ENCODE data around the gene NKAIN1.
"Not testable (repeated sequence)": the region's sequence is repeated elsewhere in the genome, so short reads cannot be mapped to it uniquely, and the experiment has no call there.

NKAIN1 gene

DNA sequence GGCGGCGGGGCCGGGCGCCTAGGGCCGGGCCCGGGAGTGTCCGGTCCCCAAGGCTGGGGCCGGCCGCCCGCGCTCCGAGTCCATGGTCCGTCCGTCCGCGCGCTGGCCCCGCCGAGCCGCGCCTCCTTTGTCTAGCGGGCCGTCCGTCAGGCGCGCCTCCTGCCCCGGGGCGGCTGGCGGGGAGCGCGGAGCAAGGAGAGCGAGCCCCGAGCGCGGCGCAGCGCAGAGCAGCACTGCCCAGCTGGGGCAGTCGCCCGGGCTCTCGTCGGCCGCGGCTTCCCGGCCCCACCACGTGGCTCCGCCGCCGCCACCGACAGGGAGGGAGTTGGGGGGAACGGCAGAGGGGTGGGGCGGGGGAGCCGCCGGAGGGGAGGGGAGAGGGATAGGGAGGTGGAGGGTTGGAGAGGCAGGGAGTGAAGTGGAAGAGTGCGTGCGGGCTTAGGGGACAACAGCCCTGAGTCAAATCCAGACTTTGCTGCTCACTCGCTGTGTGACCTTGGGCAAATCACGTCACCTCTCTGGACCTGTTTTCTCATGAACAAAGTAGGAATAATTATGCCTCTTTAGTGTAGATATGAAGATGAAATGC lies at the start of gene NKAIN1:
TSS of gene NKAIN1 (minus strand) at position 235 of the 589 bp plus-strand sequence. CDS start 340 bp downstream, outside the sequence.
- no peak for DNase-seq (ENCODE audit: low read depth, low spot score)

DNA sequence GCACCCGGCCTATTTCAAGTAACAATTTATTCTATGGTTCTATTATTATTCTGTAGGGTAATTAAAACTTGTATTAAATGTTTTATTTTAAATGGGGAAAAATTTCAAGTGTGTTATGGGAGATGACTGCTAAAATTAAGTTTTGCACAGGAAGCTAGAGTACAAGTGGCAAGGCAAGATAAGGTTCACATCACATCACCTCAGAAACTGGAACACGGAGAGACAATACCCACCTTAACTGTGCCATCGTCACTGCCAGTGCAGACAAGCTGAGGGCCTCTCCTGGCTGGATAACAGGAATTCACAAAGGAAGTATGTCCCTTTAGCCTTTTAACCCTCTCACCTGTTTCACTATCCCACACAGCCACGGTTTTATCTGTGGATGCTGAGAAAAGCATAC lies 49.3 kb upstream of the NKAIN1 start:
- DNase-seq (ENCODE audit: low read depth, low spot score), result no peak

DNA sequence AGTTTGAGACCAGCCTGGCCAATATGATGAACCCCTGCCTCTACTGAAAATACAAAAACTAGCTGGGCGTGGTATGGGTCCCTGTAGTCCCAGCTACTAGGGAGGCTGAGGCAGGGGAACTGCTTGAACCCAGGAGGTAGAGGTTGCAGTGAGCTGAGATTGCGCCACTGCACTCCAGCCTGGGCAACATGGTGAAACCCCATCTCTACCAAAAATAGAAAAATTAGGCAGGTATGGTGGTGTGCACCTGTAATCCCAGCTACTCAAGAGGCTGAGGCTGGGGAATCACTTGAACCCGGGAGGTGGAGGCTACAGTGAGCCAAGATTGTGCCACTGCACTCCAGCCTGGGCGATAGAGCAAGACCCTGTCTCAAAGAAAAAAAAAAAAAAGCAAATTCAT lies 48.1 kb upstream of the NKAIN1 start:
- not testable (repeated sequence) for DNase-seq (ENCODE audit: low read depth, low spot score)

DNA sequence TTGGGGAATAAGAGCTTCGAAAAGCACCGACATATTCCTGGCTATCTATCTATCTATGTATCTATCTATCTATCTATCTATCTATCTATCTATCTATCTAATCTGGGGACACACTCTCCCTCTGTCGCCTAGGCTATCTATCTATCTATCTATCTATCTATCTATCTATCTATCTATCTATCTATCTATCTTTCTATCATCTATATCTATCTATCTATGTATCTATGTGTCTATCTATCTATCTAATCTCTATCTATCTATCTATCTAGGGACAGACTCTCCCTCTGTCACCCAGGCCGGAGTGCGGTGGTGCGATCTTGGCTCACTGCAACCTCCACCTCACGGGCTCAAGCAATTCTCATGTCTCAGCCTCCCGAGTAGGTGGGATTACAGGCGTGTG lies 42.7 kb upstream of the NKAIN1 start:
- DNase-seq (ENCODE audit: low read depth, low spot score), result not testable (repeated sequence)

DNA sequence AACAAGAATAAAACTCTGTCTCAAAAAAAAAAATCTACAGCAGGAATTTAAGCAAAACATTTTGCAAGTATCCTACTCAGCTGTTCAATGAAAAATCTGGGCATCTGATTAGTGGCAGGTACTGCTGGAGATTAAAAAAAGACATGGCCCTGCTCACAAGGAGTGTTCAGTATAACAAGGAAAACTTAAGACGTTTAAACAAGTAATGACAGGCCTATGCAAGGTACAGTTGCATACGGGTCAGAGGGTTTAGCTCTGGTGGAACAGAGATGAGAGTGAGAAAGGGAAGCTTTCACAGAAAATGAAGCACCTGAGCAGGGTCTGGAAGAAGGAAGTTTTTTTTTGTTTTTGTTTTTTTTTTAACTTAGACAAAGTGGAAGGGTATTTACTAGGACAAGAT lies 33.9 kb upstream of the NKAIN1 start:
- DNase-seq (ENCODE audit: low read depth, low spot score), result no peak

DNA sequence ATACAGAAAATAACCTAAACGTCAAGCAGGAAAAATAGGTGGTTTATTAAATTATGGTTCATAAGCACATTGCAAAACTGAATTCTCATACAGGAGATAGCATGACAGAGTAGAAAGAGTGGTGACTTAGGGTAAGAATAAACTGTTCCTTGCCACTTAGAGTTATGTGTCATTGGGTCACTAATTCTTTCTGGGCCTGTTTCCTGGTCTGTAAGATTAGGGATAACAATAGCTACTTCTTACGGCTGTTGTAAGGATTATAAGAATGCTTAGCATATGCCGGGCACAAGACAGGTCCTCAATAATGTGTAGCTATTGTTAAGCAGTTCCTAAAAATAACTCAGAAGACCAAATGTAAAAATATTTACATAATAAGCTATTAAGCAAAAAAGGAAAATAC lies 32.7 kb upstream of the NKAIN1 start:
- no peak for DNase-seq (ENCODE audit: low read depth, low spot score)

DNA sequence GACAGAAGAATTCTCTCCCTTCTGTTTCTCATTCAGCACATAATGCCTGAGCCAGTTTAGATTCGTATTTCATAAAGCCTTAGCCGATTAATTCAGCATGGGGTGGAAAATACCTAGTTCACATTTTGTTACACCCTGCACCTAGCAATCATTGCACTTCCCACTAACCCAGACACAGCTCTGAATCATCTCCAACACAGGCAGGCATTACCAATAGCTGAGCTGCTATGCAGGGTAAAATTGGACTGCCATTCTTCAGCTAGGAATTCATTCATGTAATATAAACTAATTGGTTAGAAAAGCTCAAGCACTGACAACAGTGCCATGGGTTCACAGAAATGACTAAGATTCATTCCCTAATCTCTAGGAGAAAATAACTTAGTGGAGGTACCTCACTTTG lies 26.9 kb upstream of the NKAIN1 start:
- no peak for DNase-seq (ENCODE audit: low read depth, low spot score)

DNA sequence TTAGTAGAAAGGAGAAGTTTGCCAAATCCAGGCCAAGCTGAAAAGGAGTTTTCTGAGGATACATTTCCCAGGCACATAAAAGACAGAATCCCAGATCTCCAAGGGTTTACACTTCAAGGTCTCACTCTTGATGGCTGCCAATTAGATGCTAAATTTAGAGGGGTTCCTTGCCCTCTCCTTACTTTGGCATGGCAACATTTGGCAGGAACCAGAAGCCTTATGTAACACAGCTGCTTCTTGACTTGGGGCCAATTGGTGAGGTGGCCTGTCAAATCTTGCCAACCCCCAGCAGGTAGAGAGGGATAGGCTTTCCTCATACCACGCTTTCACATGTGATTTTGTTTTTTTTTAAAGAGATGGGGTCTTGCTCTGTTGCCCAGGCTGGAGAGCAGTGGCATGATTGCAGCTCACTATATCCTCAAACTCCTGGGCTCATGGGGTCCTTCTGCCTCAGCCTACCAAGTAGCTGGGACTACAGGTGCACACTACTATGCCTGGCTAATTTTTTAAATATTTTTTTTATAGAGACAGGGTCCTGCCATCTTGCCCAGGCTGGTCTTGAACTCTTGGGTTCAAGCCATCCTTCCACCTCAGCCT lies 25.2 kb upstream of the NKAIN1 start:
- DNase-seq (ENCODE audit: low read depth, low spot score), result no peak

DNA sequence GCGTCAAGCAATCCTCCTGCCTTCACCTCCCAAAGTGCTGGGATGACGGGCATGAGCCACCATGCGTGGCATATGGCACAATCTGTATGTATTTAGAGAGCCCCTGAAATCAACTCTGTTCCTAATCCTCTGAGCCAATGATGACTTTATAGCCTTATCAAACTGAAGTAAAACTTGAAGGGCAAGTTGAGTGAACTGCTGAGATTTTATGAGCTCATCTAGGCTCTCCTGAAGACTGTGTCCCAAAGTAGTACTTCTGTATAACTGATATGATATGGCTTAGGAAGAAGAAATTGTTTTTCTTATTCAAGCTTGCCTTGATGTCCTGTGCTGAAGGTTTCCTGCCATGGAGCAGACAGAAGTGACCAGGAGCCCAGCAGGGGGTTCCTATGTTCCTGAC lies 23.7 kb upstream of the NKAIN1 start:
- no peak for DNase-seq (ENCODE audit: low read depth, low spot score)

DNA sequence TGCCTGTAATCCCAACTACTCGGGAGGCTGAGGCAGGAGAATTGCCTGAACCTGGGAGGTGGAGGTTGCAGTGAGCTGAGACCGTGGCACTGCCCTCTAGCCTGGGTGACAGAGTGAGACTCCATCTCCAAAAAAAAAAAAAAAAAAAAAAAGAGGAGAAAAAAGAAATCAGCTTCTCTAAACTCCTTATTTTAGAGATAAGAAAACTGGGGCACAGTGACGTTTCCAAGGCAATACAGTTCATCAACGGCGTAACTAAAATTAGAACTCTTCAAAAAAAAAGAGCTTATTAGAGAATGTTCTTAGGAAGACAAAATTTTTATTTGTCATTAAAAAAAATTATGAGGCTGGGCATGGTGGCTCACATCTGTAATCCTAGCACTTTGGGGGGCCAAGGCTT lies 22.7 kb upstream of the NKAIN1 start:
- not testable (repeated sequence) for DNase-seq (ENCODE audit: low read depth, low spot score)

DNA sequence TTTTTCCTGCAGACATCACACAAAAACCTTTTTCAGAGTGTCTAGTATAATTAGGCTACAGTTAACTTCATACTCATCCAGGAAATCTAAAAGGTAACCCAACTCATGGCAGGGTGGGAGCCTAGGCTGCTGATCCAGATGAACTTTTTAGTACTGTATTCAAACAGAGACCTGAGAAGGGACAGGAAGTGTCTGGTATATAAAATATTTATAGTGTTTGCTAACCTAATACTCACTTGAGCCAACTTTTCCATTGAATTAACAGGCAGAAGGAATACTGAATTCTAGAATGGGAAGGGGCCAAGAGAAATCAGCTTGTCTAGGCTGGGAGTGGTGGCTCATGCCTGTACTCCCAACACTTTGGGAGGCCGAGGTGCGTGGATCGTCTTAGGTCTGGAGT lies 22.2 kb upstream of the NKAIN1 start:
- DNase-seq (ENCODE audit: low read depth, low spot score), result no peak

DNA sequence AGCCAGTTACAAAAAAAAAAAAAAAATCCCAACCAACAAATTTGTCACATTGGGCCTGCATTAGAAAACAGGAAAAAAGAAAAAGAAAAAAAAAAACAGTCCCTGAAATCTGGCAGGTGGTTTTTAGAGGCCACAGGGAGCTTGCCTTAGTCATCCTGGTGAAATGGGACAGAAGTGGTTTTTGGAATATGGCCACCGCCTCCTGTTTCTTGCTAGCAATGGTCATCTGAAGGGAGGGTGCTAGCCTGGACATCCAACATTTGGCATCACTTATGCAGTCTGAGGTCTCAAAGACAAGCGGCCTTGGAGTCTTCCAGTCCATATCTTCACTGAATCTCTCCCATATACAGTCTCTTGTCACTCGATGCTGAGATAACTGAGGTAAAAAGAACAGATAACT lies 20.1 kb upstream of the NKAIN1 start:
- DNase-seq (ENCODE audit: low read depth, low spot score), result no peak

DNA sequence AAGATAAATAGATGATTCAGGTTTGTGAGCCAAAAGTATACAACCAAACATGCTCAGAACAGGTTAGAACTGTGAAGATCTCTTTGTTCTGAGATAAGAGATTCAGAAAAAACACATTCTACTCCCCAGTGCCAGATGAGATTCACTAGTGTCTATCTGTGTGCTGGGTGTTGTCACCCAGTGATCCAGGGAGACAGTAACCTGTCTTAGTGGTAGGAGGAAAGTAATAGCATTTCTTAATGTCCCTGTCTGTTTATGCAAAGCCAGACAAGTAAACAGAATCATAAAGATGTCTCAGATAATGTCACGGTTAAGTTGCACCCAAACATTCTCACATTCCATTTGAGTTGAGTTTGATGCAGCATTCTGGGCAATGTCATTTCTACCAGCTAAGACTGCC lies 18.9 kb upstream of the NKAIN1 start:
- no peak for DNase-seq (ENCODE audit: low read depth, low spot score)

DNA sequence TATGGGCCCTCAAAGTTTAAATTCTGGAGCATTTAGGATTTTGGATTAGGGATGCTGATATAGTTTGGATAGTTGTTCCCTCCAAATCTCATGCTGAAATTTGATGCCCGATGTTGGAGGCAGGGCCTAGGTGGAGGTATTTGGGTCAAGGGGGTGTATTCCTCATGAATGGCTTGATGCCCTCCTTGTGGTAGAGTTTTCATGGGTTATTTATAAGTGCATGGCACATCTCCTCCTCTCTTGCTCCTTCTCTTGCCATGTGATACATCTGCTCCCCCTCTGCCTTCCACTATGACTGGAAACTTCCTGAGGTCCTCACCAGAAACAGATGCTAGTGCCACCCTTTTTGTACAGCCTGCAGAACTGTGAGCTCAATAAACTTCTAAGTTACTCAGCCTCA lies 17.5 kb upstream of the NKAIN1 start:
- DNase-seq (ENCODE audit: low read depth, low spot score), result no peak

DNA sequence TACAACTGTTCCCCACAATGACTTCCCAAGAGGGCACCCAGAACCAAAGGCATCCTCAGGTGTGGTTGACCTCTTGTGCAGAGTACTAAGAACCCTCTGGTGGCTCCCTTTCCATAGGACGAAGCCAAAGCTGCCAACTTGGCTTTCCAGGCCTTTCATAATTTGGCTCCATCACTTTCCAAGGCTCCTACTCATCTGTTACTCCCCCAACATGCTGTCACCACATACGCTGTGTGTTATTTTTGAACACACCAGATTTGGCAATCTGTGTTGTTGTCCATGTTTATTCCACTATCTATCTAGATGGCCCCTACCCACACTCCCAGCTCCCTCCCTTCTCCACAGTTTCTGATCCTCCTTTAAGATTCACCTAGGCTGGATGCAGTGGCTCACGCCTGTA lies 10.2 kb upstream of the NKAIN1 start:
- DNase-seq (ENCODE audit: low read depth, low spot score), result no peak

DNA sequence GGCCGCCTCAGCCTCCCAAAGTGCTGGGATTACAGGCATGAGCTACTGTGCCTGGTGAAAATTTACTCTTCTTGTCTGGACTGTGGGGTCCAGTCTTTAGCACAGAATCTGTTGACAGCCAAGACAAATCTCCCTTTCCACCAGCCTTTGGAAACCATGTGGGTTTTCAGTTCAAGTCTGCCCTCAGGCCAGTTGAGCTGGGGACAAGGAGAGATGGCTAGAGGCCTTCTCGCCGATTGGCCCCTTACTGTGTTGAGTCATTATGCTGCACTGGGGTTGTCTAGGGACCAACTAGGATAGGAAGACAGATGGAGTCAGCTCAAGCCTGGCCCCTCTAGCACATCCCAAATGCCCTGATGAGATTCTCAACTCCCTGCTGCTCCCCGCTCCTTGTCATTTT lies 8.6 kb upstream of the NKAIN1 start:
- DNase-seq (ENCODE audit: low read depth, low spot score), result no peak

DNA sequence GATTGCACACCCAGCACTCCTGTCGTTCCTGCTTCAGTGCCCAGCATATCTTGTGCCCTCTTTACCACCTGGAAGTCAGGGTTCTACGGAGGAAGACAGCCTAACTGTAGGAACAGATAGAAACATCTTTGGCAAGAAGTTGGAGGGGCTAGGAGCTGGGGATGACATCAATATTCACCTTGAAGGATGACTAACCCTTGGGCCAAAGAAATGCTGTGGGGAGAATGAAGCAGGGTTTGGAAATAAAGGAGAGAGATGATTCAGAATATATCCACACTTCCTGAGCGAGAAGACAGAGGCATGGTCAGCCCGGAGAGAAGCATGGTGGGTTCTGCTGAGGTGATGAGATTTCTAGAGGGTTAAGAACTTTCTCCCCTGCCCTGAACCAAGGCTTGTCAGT lies 4.6 kb upstream of the NKAIN1 start:
- no peak for DNase-seq (ENCODE audit: low read depth, low spot score)

DNA sequence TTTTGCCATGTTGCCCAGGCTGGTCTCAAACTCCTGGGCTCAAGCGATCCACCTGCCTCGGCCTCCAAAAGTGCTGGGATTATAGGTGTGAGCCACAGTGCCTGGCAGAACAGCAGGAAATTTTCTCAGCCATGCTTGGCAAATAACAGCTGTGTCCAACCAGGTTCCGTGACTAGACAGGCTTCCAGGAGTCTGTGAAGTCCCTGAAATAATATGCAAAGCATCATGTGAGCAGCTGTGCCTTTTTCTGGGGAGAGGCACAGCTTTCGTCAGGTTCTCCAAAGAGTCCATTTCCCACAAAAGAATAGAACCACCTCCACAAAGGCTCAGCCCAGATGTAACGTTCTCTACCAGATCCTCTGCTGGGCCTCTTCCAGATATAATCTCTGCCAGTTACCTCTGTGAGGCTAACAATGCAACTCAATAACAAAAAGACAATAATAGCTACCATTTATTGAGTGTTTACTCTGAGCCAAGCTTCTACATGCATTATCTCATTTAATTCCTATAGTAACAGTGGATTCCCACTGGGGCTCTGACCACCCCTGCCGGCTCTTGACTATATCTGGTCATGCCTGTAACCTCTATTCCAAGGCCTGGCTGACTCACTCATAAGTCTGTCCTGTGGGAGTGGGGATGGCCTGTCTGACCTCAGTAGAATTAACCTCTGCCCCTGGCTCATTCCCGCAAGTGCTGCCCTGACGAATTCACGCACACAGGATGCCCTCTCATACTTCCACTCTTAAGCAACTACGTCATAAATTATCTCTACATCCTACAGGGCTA lies 4.0 kb upstream of the NKAIN1 start:
- no peak for DNase-seq (ENCODE audit: low read depth, low spot score)

DNA sequence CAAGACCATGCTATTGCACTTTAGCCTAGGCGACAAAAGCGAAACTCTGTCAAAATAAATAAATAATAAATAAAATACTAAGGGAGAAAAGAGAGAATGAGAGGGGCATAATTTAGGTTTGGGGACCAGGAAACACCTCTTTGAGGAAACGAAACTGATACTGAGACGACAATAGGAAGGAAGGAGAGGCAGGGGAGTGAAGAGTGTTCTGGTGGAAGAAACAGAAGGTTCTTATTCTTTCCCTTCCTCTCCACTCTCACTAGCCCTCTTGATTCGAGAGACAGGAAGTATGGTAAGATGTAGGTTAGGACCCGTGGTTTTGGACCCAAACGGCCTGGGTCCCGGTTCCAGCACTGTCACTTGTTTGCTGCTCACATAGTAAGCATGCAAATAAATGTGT lies 1.6 kb upstream of the NKAIN1 start:
- DNase-seq (ENCODE audit: low read depth, low spot score), result no peak

DNA sequence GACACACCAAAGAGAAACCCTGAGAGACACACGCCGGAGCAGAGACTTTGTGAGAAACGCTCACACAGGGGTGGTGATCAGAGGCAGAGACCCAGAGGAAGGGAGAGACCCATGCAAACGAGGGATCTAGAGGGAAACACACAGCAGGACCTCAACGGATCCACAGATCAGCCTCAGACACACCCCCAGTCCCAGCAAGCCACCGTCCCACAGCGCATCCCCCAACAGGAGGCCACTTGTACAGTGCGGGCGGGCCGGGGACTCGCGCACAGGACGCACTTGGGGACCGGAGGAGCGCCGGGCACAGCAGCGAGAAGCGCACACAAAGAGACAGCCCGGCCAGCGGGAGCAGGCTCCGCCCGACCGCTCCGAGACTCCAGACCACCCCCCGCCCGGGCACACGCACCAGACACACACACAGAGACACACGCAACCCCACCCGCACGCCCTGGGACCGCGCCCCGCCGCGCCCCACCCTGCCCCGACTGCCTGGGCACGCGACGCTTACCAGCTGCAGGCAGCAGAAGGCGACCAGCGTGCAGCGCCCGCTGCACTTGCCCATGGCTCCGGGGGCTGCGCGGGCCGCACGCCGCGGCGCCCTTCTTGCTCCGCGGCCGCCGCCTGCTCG lies 587 bp downstream of the NKAIN1 start:
- DNase-seq (ENCODE audit: low read depth, low spot score), result no peak

DNA sequence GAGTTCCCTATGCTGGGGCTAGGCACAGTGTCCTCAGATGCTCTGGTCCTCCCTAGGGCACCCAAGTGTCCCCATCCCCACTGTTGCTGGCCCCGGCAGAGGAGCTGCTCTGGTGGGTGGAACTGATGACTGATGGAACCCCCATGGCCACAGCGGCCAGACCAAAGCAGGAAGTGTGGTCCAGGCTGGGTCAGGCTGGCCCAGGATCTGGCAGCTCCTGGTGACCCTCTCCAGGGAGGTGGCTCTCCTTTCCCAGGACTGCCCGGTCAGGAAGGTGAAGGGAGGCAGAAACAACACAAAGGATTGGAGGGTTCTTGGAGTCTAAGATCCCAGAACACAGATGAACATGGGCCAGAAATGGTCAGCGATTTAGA lies 1.1 kb downstream of the NKAIN1 start:
- no peak for DNase-seq (ENCODE audit: low read depth, low spot score)

DNA sequence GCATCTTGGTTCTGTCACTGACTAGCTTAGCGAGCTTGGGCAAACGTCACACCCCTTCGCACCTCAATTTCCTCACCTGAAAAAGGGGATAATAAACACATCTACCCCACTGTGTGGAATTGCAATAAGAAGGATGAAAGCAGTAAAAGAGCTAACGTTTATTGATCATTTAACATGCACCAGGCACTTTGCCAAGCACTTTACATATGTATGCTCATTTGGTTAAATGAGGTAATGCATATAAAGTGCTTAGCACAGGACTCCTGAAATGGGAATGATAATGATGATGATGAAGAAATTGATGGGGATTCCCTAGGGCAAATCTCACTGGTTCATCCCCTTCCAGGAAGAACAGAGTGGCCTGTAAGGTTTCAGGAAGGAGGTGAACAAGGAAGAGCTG lies 4.8 kb downstream of the NKAIN1 start:
- DNase-seq (ENCODE audit: low read depth, low spot score), result no peak

All from brain pericyte (primary cell).